Activated CD8-positive, alpha-beta memory T cell treated with anti-CD3 and anti-CD28 coated beads, Interleukin-2, amount 50 U/mL, for 4 hours (primary cell): ENCODE data around the gene HOXB7.

ENCODE experiments used
- DNase-seq: peaks from one replicate; pipeline ENCODE4 v3.0.0-alpha.2; 2020

HOXB7 gene

DNA sequence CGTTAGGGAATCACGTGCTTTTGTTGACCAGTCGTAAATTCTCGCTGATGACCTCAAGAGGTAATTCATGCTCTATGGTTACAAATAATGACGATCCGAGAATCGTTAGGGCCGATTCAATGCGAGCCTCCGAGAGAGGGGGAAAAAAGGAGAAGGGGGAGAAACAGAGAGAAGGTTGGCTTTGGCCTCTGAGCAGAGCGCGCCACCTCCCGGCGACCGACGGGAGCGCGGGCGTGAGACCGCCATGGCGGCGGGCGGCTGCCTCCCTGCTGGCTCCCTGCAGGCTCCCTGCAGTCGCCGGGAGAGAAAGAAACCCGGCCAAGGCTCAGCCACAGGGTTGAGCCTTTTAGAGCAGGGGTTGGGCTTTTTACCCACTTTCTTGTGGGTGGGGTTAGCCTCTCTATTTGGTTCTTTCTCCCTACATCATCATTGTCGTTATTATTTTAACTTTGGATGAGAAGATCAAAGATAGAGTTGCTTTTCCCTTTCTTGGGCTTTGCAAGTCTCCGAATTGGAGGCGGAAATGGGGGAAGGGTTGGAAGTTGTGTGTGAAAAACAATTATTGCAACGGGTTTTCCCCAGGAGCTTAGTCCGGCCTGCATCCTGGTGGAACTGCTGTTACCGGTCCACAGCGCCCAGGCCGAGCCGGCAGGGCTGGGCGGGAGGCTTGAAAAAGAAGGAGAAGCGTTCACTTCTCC, 16.8 kb downstream of the HOXB7 start:
- peak; percentile 83 for DNase-seq

- no peak for DNase-seq
Observed at GRCh38 chr17:48593126-48593829, 17.5 kb downstream of the HOXB7 start, which contains the start of gene HOXB5. Gene HOXB5, minus strand, starts transcription at chr17:48593779. Its CDS starts 97 bp downstream, at chr17:48593682.

GRCh38 chr17:48592577-48592976, 18.2 kb downstream of the HOXB7 start:
- DNase-seq = no peak

- no peak for DNase-seq
Observed at GRCh38 chr17:48592057-48592514, 18.7 kb downstream of the HOXB7 start.

- no peak for DNase-seq
Observed at GRCh38 chr17:48591255-48592056, 19.4 kb downstream of the HOXB7 start.

DNA sequence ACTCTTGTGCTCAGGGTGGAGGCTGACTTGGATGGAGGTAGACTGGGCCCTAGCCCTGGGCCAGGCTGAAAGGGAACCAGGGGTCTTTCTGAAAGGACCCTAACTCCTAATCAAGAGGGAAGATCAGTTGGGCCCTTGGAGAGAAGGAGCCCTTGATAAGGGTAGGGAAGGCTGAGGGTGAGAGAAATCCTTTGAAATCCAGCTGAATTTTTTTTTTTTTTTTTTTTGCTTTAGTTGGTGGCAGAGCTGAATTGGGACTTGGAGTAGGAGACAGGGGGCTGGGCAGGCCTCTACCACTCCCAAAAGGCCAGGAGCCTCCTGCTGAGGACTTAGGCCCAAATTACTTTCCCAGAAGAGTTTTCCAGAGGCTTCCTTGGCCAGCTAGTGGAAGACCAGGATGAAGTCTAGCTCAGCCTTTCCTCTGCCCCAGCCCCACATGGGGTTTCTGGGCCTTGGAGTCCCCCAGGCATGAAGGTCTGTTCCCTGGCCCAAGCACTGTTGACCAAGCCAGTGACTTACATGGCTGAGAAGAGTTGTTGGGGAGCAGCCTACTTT, 20.1 kb downstream of the HOXB7 start:
- DNase-seq = no peak

GRCh38 chr17:48589831-48590606, 20.8 kb downstream of the HOXB7 start, which contains the start of gene HOXB3:
Gene HOXB3, minus strand, starts transcription at chr17:48590241. Its CDS starts 37,767 bp downstream, at chr17:48552474.
- DNase-seq = no peak

GRCh38 chr17:48589060-48589830, 21.6 kb downstream of the HOXB7 start:
- DNase-seq = no peak

DNA sequence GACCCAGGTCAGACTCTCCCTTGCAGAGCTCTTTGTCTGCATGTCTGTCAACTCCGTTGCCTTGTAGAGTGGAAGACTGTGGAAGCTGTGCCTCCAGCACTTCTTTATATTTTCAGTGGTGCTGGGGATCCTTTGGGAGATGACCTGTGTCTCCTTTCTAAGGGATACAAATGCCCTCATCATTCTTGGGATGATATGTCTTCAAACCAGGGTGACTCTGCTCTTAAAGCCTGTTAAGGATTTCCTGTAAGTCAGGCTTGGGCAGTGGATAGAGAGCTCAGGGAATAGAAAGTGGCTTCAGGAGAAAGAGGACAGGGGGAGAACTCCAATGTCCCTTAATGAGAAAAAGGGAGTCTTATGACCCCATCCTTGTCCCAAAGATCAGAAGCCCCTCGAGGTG, 22.3 kb downstream of the HOXB7 start:
- DNase-seq = no peak

DNA sequence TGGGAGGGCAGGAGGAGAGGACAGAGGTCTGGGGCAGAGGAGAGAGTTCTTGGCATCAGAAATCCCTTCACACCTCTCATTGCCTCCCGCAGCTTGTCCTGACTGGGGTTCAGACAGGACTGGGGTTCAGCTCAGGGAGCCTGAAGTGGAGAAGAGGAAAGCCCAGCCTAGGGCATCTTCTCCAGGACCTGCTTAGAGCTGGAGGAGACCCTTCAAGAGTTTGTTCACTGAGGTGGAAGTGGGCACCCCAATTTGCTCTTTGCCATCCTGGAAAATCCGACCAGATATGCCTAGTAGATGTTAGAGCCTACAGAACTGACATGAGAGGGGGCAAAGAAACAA, 22.8 kb downstream of the HOXB7 start:
- no peak for DNase-seq

DNA sequence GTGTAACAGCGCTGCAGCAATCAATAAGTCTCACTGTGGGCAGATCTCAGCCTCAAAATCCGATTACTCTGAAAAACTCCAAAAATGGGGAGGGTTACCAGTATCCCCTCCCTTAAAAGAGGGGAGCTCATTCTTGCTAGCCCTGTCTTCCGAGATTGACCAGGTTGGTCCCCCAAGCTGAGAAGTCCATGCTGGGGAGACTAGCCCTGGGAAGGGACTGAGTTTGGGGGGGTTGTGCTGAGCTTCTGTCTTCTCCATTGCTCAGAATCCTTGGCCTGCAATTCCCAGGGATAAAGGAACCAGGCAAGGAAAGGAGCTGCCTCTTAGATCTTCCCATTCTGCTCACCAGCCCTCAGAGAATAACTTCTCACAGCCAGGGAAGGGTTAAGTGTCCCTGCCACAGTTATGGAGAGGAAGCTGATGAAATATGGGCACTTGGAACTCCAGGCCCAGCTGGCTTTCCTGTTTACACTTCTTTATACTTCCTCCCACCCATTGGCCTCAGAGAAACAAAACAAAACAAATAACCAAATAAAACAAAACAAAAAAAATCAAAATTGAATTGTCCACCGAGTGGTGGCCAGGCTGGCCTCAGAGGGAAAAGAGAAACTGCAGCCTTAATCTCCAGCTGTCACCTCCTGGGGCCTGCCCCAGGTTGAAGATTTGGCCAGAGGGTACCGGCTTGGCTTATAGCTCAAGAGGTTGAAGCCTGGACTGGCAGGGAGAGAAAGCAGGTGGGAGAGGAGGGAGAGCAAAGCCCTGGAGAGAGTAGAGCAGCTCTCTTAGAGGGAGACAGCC, 23.3 kb downstream of the HOXB7 start:
- no peak for DNase-seq

- peak; percentile 39 for DNase-seq
Observed at GRCh38 chr17:48586355-48587258, 24.2 kb downstream of the HOXB7 start.

GRCh38 chr17:48584223-48584741, 26.5 kb downstream of the HOXB7 start:
- no peak for DNase-seq

DNA sequence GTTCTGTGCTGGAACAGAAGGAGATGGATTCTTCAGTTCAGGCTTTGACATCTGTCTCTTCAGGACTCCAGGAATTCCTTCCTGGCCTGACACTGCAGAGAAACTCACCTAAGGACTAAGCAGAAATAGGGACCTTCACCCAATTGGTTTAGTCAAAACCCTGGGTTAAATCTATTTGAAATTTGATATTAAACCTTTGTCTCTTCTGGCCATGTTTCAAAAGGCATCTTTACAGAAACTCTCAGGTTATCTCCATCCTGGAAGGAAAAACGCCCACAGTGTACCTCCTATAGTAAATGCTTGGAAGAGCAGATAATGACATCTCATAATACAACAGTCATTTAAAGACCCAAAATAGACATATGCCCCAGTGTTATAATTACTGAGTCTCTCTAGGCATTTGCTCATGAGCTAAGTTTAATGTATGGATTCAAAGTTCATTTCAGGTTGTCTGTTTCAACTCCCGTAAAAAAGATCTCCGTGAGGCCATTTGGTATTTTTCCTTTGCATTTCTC, 27.1 kb downstream of the HOXB7 start:
- no peak for DNase-seq

DNA sequence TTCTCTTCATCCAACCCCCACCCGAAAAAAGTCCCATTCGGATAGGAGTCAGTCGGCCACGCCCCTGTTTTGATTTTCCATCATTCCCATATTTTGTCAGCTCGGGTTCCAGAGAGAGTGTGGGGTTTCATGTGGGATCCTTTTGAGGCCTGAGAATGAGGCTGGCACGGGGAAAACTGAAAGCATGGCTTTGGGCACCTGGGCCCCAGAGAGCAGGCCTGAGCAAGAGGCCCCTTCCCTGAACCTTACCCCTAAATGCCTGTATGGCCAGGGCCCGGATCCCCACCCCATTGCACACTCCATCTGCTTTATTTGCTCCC, 28.1 kb downstream of the HOXB7 start:
- DNase-seq = no peak

- DNase-seq = no peak
Observed at GRCh38 chr17:48579760-48580554, 30.9 kb downstream of the HOXB7 start.

DNA sequence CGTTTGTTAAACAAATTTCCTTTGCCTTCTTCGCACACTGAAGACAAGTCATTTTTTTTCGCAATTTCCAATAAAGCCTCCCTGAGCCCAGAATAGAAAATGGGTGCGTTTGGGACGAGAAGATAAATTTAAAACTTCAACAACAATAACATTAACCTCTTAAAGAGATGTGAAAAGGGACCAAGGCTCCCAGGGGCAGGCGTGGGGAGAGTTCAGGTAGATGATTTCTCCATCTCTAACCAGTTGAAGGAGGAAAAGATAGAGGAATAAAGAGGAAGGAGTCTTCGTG, 31.4 kb downstream of the HOXB7 start:
- DNase-seq = no peak

- no peak for DNase-seq
Observed at GRCh38 chr17:48578616-48579470, 32.0 kb downstream of the HOXB7 start.
